B cell (primary cell): ENCODE results near the gene CPA5. TPM values are rescaled to one million over a fixed set of nuclear protein-coding genes. Genes with fewer than 3 reads are reported as not detected.

Experiments
- ATAC-seq: fragments of 200-7000 bp; cut with Tn5 transposase; one replicate; pipeline ENCODE4 v1.10.0; 2021; ENCODE audit warnings: low read depth, mild to moderate bottlenecking, moderate number of reproducible peaks, moderate library complexity
- CTCF ChIA-PET: fragments of 350-600 bp; sonication (Branson Sonifier 250); formaldehyde crosslinking; loops from one replicate; lab custom pipeline; 2021; ENCODE audit warnings: antibody characterized with exemption, inconsistent platforms; lab: Charles Lee
- POLR2A ChIA-PET: fragments of 350-600 bp; sonication (Branson Sonifier 250); formaldehyde crosslinking; loops from one replicate; lab custom pipeline; 2021; ENCODE audit warnings: antibody characterized with exemption; lab: Charles Lee
- DNase-seq: peaks from one replicate; pipeline ENCODE4 v3.0.0; 2013
- H2AFZ ChIP-seq: 2 replicates; pipeline ENCODE4 v1.6.1; 2012; ENCODE audit warnings: mild to moderate bottlenecking, low read depth, low read length; ENCODE audit not compliant: insufficient read depth, poor library complexity, severe bottlenecking
- H3K27ac ChIP-seq, 2 donors: 1 replicate in 1 of 2; 2 replicates in 1 of 2; pipeline ENCODE4 v1.5.1; 2012 to 2013; ENCODE audit warnings: low read length in 2 of 2, mild to moderate bottlenecking in 2 of 2, moderate library complexity in 1 of 2
- H3K27me3 ChIP-seq, 4 experiments: fragments of 200-600 bp in 1 of 4; sonication (generic) in 1 of 4; replicated peaks in 1 of 4; 1 replicate in 2 of 4; 2 replicates in 2 of 4; pipeline versions ENCODE4 v1.6.1 to v1.7.0; 2013 to 2016; ENCODE audit warnings: low read length in 3 of 4, mild to moderate bottlenecking in 2 of 4, mixed read lengths in 1 of 4, moderate library complexity in 1 of 4; ENCODE audit not compliant: insufficient read depth in 4 of 4, control insufficient read depth in 3 of 4; ENCODE audit errors: control extremely low read depth in 1 of 4
- H3K36me3 ChIP-seq, 2 experiments: replicated peaks in 1 of 2; 1 replicate in 1 of 2; 2 replicates in 1 of 2; pipeline versions ENCODE4 v1.6.1 to v1.7.1; 2013; ENCODE audit warnings: low read length in 1 of 2; ENCODE audit not compliant: insufficient read depth in 2 of 2, control insufficient read depth in 1 of 2; ENCODE audit errors: control extremely low read depth in 1 of 2, extremely low read depth in 1 of 2
- H3K4me1 ChIP-seq, 2 donors: fragments of 200-600 bp in 1 of 2; sonication (generic) in 1 of 2; 1 replicate in 1 of 2; 2 replicates in 1 of 2; pipeline versions ENCODE4 v1.5.1 to v1.6.1; 2013 to 2017; ENCODE audit warnings: low read length in 2 of 2; ENCODE audit not compliant: control insufficient read depth in 2 of 2, insufficient read depth in 2 of 2
- H3K4me2 ChIP-seq: replicated peaks from 2 replicates; pipeline ENCODE3; 2012; ENCODE audit warnings: mild to moderate bottlenecking, low read depth, low read length; ENCODE audit not compliant: poor library complexity, severe bottlenecking
- H3K4me3 ChIP-seq, 5 experiments: fragments of 200-600 bp in 1 of 5; sonication (generic) in 1 of 5; 1 replicate in 3 of 5; 2 replicates in 2 of 5; pipeline versions ENCODE4 v1.5.1 to v1.7.0; 2011 to 2016; ENCODE audit warnings: low read length in 4 of 5, mild to moderate bottlenecking in 4 of 5, low read depth in 2 of 5, control low read depth in 1 of 5, moderate library complexity in 1 of 5; ENCODE audit not compliant: insufficient read depth in 1 of 5; ENCODE audit errors: control extremely low read depth in 1 of 5, extremely low read depth in 1 of 5
- H3K79me2 ChIP-seq: fragments of 200-600 bp; sonication (generic); one replicate; pipeline ENCODE4 v1.6.0; 2016; ENCODE audit warnings: low read length; ENCODE audit not compliant: control insufficient read depth, insufficient read depth
- H3K9ac ChIP-seq: fragments of 200-600 bp; sonication (generic); 2 replicates; pipeline ENCODE4 v1.6.1; 2017; ENCODE audit warnings: mild to moderate bottlenecking, low read length, moderate library complexity
- H3K9me3 ChIP-seq, 3 donors: one replicate each; pipeline versions ENCODE4 v1.6.1 to v1.7.1; 2013; ENCODE audit warnings: low read length in 2 of 3; ENCODE audit not compliant: control insufficient read depth in 2 of 3, insufficient read depth in 1 of 3; ENCODE audit errors: control extremely low read depth in 1 of 3
- H4K20me1 ChIP-seq: 2 replicates; pipeline ENCODE4 v1.6.0; 2012; ENCODE audit warnings: mild to moderate bottlenecking, low read length; ENCODE audit not compliant: insufficient read depth, control insufficient read depth, poor library complexity, severe bottlenecking
- H3K27ac Mint-ChIP-seq: one replicate; pipeline ENCODE4 v1.8.0; 2021; ENCODE audit warnings: mixed read lengths
- H3K27me3 Mint-ChIP-seq: one replicate; pipeline ENCODE4 v1.8.0; 2021; ENCODE audit warnings: mixed read lengths
- H3K4me1 Mint-ChIP-seq: one replicate; pipeline ENCODE4 v1.8.0; 2021; ENCODE audit warnings: mixed read lengths
- H3K4me3 Mint-ChIP-seq: one replicate; pipeline ENCODE4 v1.8.0; 2021; ENCODE audit warnings: mixed read lengths
- H3K9me3 Mint-ChIP-seq: one replicate; pipeline ENCODE4 v1.8.0; 2022; ENCODE audit warnings: mixed read lengths; ENCODE audit not compliant: insufficient read depth
- EZH2 ChIP-seq: IDR thresholded peaks from 2 replicates; pipeline ENCODE4 v1.6.1; 2012; ENCODE audit warnings: borderline replicate concordance, low read depth, mild to moderate bottlenecking, moderate library complexity, low read length; ENCODE audit not compliant: insufficient read depth, poor library complexity, severe bottlenecking
- WGBS: methylation state at CpG from one replicate; pipeline ENCODE4 v1.1.5; 2013; ENCODE audit warnings: missing lambda C conversion rate; ENCODE audit not compliant: insufficient coverage; 5-methylcytosine and 5-hydroxymethylcytosine counted together
- intact Hi-C: fragments of 100-400 bp; cut with micrococcal nuclease; formaldehyde crosslinking; loops from one replicate; pipeline ENCODE4 v1.10.0; 2022
- polyA plus RNA-seq: library from polyadenylated mRNA; depleted of rRNA; stranded (reverse); fragments of >200 nt; gene quantifications from 2 replicates; pipeline ENCODE4 v1.2.3, GENCODE V29; 2012
- total RNA-seq, 2 donors: library from RNA; stranded (reverse); fragments of 120-200 nt in 1 of 2; gene quantifications; 1 replicate in 1 of 2; 2 replicates in 1 of 2; pipeline versions ENCODE4 v1.2.3 to v1.2.4, GENCODE V29; 2013 to 2022
- TF ChIP-seq, protein P1 (sequence below): fragments of 200-600 bp; IDR thresholded peaks from one replicate; pipeline ENCODE4 v1.8.0; 2022; ENCODE audit warnings: antibody characterized with exemption, mild to moderate bottlenecking

Gene CPA5
- total and polyA plus RNA-seq, 2 donors (not counting 1 experiment from before 2014, with no cell fraction given): not detected

DNA sequence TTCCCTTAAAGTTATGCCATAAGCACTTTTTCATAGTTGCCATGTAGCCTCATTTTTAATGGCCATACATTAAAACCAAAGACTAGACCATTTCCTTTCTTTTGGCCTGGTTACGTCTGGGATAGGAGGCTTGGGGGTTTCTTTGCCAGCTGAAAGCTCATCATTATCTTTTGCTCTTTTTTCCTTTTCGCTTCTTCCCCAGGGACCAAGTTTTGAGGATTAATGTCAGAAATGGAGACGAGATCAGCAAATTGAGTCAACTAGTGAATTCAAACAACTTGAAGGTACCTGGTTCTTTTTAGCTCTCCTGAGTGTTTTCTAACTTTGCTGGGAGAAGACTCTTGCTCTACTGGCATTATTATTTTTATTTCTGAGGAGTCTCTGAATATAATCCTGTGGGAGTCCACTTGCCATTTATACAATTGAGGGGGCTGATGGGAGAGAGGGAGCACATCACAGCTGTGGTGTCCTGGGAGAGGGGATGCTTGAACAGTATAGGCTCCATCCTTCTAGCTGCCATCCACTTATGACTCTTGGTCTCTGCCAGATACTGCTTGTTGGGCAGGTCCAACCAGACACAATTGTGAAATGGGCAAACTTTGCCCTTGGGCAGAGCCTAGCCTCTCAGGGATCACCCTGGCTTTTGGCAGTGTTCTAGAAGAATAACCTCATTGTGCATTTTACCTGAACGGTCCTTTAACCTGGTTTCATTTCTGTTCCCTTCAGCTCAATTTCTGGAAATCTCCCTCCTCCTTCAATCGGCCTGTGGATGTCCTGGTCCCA lies 45.9 kb upstream of the CPA5 start:
- Histone ChIP-seq H3K4me1 (peaks cover 0 to 2% of the 10 kb centered on the region in 2 donors), H3K9me3 (no peaks in the 10 kb centered on the region), H3K79me2 (no peaks in the 10 kb centered on the region), H3K36me3 (no peaks in the 10 kb centered on the region), H3K4me2 (no peak overlapping the region), H3K9ac (no peak overlapping the region), H2AFZ (no peak overlapping the region), H3K27me3 (peaks cover 0 to 3% (median 0%) of the 10 kb centered on the region in 4 experiments), H3K4me3 (no peak overlapping the region), H3K27ac (no peak overlapping the region), H4K20me1 (no peaks in the 10 kb centered on the region)
- DNase-seq (no peak), ATAC-seq (no peak)
- no peak overlapping the region for H3K27ac Mint-ChIP-seq
- intact Hi-C loops: no loop called here
- ChIA-PET POLR2A (no interaction called here), CTCF (no interaction called here)
- H3K4me1 Mint-ChIP-seq: peaks cover under 1% of the 10 kb centered on the region
- H3K4me3 Mint-ChIP-seq: no peak overlapping the region
- TF ChIP-seq, protein P1, sequence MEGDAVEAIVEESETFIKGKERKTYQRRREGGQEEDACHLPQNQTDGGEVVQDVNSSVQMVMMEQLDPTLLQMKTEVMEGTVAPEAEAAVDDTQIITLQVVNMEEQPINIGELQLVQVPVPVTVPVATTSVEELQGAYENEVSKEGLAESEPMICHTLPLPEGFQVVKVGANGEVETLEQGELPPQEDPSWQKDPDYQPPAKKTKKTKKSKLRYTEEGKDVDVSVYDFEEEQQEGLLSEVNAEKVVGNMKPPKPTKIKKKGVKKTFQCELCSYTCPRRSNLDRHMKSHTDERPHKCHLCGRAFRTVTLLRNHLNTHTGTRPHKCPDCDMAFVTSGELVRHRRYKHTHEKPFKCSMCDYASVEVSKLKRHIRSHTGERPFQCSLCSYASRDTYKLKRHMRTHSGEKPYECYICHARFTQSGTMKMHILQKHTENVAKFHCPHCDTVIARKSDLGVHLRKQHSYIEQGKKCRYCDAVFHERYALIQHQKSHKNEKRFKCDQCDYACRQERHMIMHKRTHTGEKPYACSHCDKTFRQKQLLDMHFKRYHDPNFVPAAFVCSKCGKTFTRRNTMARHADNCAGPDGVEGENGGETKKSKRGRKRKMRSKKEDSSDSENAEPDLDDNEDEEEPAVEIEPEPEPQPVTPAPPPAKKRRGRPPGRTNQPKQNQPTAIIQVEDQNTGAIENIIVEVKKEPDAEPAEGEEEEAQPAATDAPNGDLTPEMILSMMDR: no peak
- TF ChIP-seq EZH2: no peak
- 90% methylated on average over 2 of the region's 5 CpGs for WGBS
- no peaks in the 10 kb centered on the region for H3K9me3 Mint-ChIP-seq
- H3K27me3 Mint-ChIP-seq: peaks cover 15% of the 10 kb centered on the region

DNA sequence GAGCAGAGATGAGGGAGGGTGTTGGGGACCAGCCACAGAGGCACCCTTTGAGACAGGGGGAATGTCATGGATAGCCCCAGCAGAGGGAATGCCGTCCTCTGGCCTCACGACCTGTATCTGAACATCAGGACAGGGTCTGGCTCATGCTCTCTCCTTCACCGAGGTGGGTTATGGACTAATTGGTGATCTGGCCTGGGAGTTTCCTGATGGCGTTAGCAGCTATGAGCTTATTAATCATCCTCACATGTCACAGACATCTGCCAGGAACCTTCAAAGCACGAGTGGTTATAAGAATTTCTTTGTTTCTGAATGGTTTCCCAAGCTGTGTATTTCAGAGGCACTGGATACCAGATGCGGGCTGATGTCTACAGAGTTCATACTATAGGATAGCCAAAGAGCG lies 44.8 kb upstream of the CPA5 start:
- H3K36me3 ChIP-seq: no peaks in the 10 kb centered on the region
- Mint-ChIP-seq H3K4me1 (no peaks in the 10 kb centered on the region), H3K27me3 (peaks cover 15% of the 10 kb centered on the region), H3K27ac (no peak overlapping the region), H3K4me3 (no peak overlapping the region), H3K9me3 (no peaks in the 10 kb centered on the region)
- TF ChIP-seq, protein P1: no peak
- no peak for TF ChIP-seq EZH2
- H3K4me2 ChIP-seq: no peak overlapping the region
- POLR2A ChIA-PET: no interaction called here
- intact Hi-C loops: no loop called here
- no peak overlapping the region for H2AFZ ChIP-seq
- no peak overlapping the region for H3K27ac ChIP-seq
- H3K9me3 ChIP-seq: no peaks in the 10 kb centered on the region
- peaks cover 0 to 3% (median 0%) of the 10 kb centered on the region in 4 experiments for H3K27me3 ChIP-seq
- no peak for DNase-seq
- 89% methylated on average over 6 of the region's 7 CpGs for WGBS
- H3K9ac ChIP-seq: no peak overlapping the region
- no peak overlapping the region for H3K4me3 ChIP-seq
- CTCF ChIA-PET: no interaction called here
- no peak for ATAC-seq
- no peaks in the 10 kb centered on the region for H4K20me1 ChIP-seq
- H3K79me2 ChIP-seq: no peaks in the 10 kb centered on the region
- H3K4me1 ChIP-seq: no peaks in the 10 kb centered on the region
